NT2/D1 (cell line): ENCODE measurements around the gene ZNF597.

ENCODE experiments used
- SUZ12 ChIP-seq: IDR thresholded peaks from 2 replicates; pipeline ENCODE4 v1.6.1; 2011; ENCODE audit not compliant: insufficient read length, insufficient read depth; ENCODE audit errors: extremely low read depth
- YY1 ChIP-seq: IDR thresholded peaks from 2 replicates; pipeline ENCODE4 v1.6.1; 2011; ENCODE audit not compliant: insufficient read length, insufficient read depth
- ZNF274 ChIP-seq: IDR thresholded peaks from 2 replicates; pipeline ENCODE4 v1.6.1; 2011; ENCODE audit warnings: mild to moderate bottlenecking, low read depth, low read length

- no peak for TF ChIP-seq ZNF274
- no peak for TF ChIP-seq YY1
- no peak for TF ChIP-seq SUZ12
Observed at GRCh38 chr16:3482659-3483241, 39.4 kb upstream of the ZNF597 start.
